ENCODE measurements around the gene IGSF3. TPM values are rescaled to one million over a fixed set of nuclear protein-coding genes. Genes with fewer than 3 reads are reported as not detected.

The IGSF3 gene
- total RNA-seq, 4 donors from 2014 or later, result 10.9 to 23.1 (median 18.6) TPM

- H3K27ac ChIP-seq, result no peak overlapping the region
- H3K4me3 ChIP-seq (replicated peaks in 1 of 3), result no peak overlapping the region
- DNase-seq, result no peak
- TF ChIP-seq CTCF (IDR thresholded peaks at IDR 0.05) (no peak), POLR2A (IDR thresholded peaks at IDR 0.05) (no peak)
- H3K9me3 ChIP-seq, result no peaks in the 10 kb centered on the region
- intact Hi-C loops (cut with DNase I), result no loop called here
- H3K36me3 ChIP-seq, result no peaks in the 10 kb centered on the region
- H3K27me3 ChIP-seq, result no peaks in the 10 kb centered on the region
- peaks cover 6 to 16% of the 10 kb centered on the region in 2 donors for H3K4me1 ChIP-seq
Observed at GRCh38 chr1:116706841-116707240, 39.3 kb upstream of the IGSF3 start.

GRCh38 chr1:116706123-116706522 is 38.6 kb upstream of the IGSF3 start:
- no peak overlapping the region for H3K4me3 ChIP-seq (replicated peaks in 1 of 3)
- no peaks in the 10 kb centered on the region for H3K27me3 ChIP-seq
- H3K4me1 ChIP-seq, result peaks cover 6 to 10% of the 10 kb centered on the region in 2 donors
- DNase-seq, result no peak
- H3K36me3 ChIP-seq, result no peaks in the 10 kb centered on the region
- no peaks in the 10 kb centered on the region for H3K9me3 ChIP-seq
- 84 to 85% methylated on average over 2 of the region's 2 CpGs for WGBS, 2 donors
- no peak overlapping the region for H3K27ac ChIP-seq
- intact Hi-C loops (cut with DNase I), result no loop called here
- no peak for TF ChIP-seq CTCF (IDR thresholded peaks at IDR 0.05)
- no peak for TF ChIP-seq POLR2A (IDR thresholded peaks at IDR 0.05)

GRCh38 chr1:116704278-116704677 is 36.7 kb upstream of the IGSF3 start:
- Histone ChIP-seq H3K27me3 (no peaks in the 10 kb centered on the region), H3K4me3 (replicated peaks in 1 of 3) (no peak overlapping the region), H3K27ac (no peak overlapping the region), H3K4me1 (no peaks in the 10 kb centered on the region), H3K9me3 (no peaks in the 10 kb centered on the region), H3K36me3 (no peaks in the 10 kb centered on the region)
- DNase-seq, result no peak
- 70 to 88% methylated on average over 3 of the region's 3 CpGs for WGBS, 2 donors
- TF ChIP-seq CTCF (IDR thresholded peaks at IDR 0.05) (no peak), POLR2A (IDR thresholded peaks at IDR 0.05) (no peak)
- intact Hi-C loops (cut with DNase I), result no loop called here

- no peaks in the 10 kb centered on the region for H3K36me3 ChIP-seq
- TF ChIP-seq CTCF (IDR thresholded peaks at IDR 0.05) (no peak), POLR2A (IDR thresholded peaks at IDR 0.05) (no peak)
- DNase-seq, result no peak
- H3K4me1 ChIP-seq, result no peaks in the 10 kb centered on the region
- intact Hi-C loops (cut with DNase I), result no loop called here
- no peaks in the 10 kb centered on the region for H3K9me3 ChIP-seq
- H3K27ac ChIP-seq, result no peak overlapping the region
- H3K4me3 ChIP-seq (replicated peaks in 1 of 3), result no peak overlapping the region
- H3K27me3 ChIP-seq, result no peaks in the 10 kb centered on the region
Observed at GRCh38 chr1:116699605-116700004, 32.1 kb upstream of the IGSF3 start.

- no peak for DNase-seq
- WGBS, 2 donors, result 90 to 93% methylated on average over 2 of the region's 2 CpGs
- H3K27me3 ChIP-seq, result no peaks in the 10 kb centered on the region
- H3K4me1 ChIP-seq, result no peaks in the 10 kb centered on the region
- no peak overlapping the region for H3K4me3 ChIP-seq (replicated peaks in 1 of 3)
- H3K27ac ChIP-seq, result no peak overlapping the region
- no peaks in the 10 kb centered on the region for H3K36me3 ChIP-seq
- intact Hi-C loops (cut with DNase I), result no loop called here
- no peaks in the 10 kb centered on the region for H3K9me3 ChIP-seq
- no peak for TF ChIP-seq POLR2A (IDR thresholded peaks at IDR 0.05)
- TF ChIP-seq CTCF (IDR thresholded peaks at IDR 0.05), result no peak
Observed at GRCh38 chr1:116698244-116698595, 30.7 kb upstream of the IGSF3 start.
